Germinal center (tissue), 1 donor: ENCODE measurements around the gene CAMK2D.
"Not testable (repeated sequence)": the region's sequence is repeated elsewhere in the genome, so short reads cannot be mapped to it uniquely, and the experiment has no call there.

Experiments
- DNase-seq: peaks from one replicate; pipeline ENCODE4 v3.0.0; 2012; ENCODE audit warnings: mixed read lengths, low spot score

The CAMK2D gene

GRCh38 chr4:113730467-113731216, 30.9 kb downstream of the CAMK2D start:
- no peak for DNase-seq

GRCh38 chr4:113727802-113728201, 33.7 kb downstream of the CAMK2D start:
- no peak for DNase-seq

- DNase-seq = no peak
Observed at GRCh38 chr4:113725963-113726362, 35.6 kb downstream of the CAMK2D start.

GRCh38 chr4:113718252-113718651, 43.3 kb downstream of the CAMK2D start:
- no peak for DNase-seq

GRCh38 chr4:113711883-113712662, 49.5 kb downstream of the CAMK2D start:
- no peak for DNase-seq

- no peak for DNase-seq
Observed at GRCh38 chr4:113708250-113708649, 53.3 kb downstream of the CAMK2D start.

- no peak for DNase-seq
Observed at GRCh38 chr4:113707048-113707447, 54.5 kb downstream of the CAMK2D start.

GRCh38 chr4:113705097-113705496, 56.4 kb downstream of the CAMK2D start:
- DNase-seq = not testable (repeated sequence)

GRCh38 chr4:113702596-113702995, 58.9 kb downstream of the CAMK2D start:
- DNase-seq = not testable (repeated sequence)

- DNase-seq = no peak
Observed at GRCh38 chr4:113701169-113701568, 60.4 kb downstream of the CAMK2D start.

- no peak for DNase-seq
Observed at GRCh38 chr4:113700602-113701150, 60.9 kb downstream of the CAMK2D start.

- no peak for DNase-seq
Observed at GRCh38 chr4:113699772-113700171, 61.8 kb downstream of the CAMK2D start.

- DNase-seq = no peak
Observed at GRCh38 chr4:113697429-113697828, 64.1 kb downstream of the CAMK2D start.

- DNase-seq = no peak
Observed at GRCh38 chr4:113695328-113696169, 66.0 kb downstream of the CAMK2D start.

- DNase-seq = no peak
Observed at GRCh38 chr4:113694008-113694407, 67.5 kb downstream of the CAMK2D start.

- no peak for DNase-seq
Observed at GRCh38 chr4:113692809-113693411, 68.6 kb downstream of the CAMK2D start.

- no peak for DNase-seq
Observed at GRCh38 chr4:113691676-113692075, 69.9 kb downstream of the CAMK2D start.

- no peak for DNase-seq
Observed at GRCh38 chr4:113689394-113689793, 72.1 kb downstream of the CAMK2D start.

GRCh38 chr4:113687067-113687718, 74.3 kb downstream of the CAMK2D start:
- no peak for DNase-seq

GRCh38 chr4:113685157-113685556, 76.4 kb downstream of the CAMK2D start:
- not testable (repeated sequence) for DNase-seq

- DNase-seq = no peak
Observed at GRCh38 chr4:113684534-113685091, 76.9 kb downstream of the CAMK2D start.
